Keratinocyte (primary cell): ENCODE measurements around the gene F5. TPM values are rescaled to one million over a fixed set of nuclear protein-coding genes. Genes with fewer than 3 reads are reported as not detected.

Experiments used
- DNase-seq: peaks from one replicate; pipeline ENCODE4 v3.0.0-alpha.2; 2011; ENCODE audit warnings: low read depth, missing footprints, low spot score
- FAIRE-seq: peaks from 2 replicates; lab custom pipeline; 2011; peaks lifted over from hg19 to GRCh38; lab: Jason Lieb, UNC
- H2AFZ ChIP-seq: 2 replicates; pipeline ENCODE4 v1.6.0; 2012; ENCODE audit warnings: low read length, control low read depth, inconsistent platforms; ENCODE audit not compliant: control insufficient read depth
- H3K27ac ChIP-seq: 2 replicates; pipeline ENCODE4 v1.5.1; 2011; ENCODE audit warnings: low read length; ENCODE audit not compliant: control insufficient read depth, insufficient read depth
- H3K27me3 ChIP-seq: 3 replicates; pipeline ENCODE4 v1.6.0; 2011; ENCODE audit warnings: low read length; ENCODE audit not compliant: control insufficient read depth, insufficient read depth; ENCODE audit errors: extremely low read depth
- H3K36me3 ChIP-seq, 2 experiments: 2 replicates in 1 of 2; 3 replicates in 1 of 2; pipeline ENCODE4 v1.5.1; 2011; ENCODE audit warnings: low read length in 2 of 2, mild to moderate bottlenecking in 1 of 2; ENCODE audit not compliant: control insufficient read depth in 2 of 2, insufficient read depth in 2 of 2; ENCODE audit errors: extremely low read depth in 1 of 2
- H3K4me1 ChIP-seq: 3 replicates; pipeline ENCODE4 v1.5.1; 2011; ENCODE audit warnings: low read length; ENCODE audit not compliant: control insufficient read depth, insufficient read depth; ENCODE audit errors: extremely low read depth
- H3K4me2 ChIP-seq: 3 replicates; pipeline ENCODE4 v1.6.0; 2011; ENCODE audit warnings: low read depth, low read length; ENCODE audit not compliant: control insufficient read depth, insufficient read depth; ENCODE audit errors: extremely low read depth
- H3K4me3 ChIP-seq, 3 experiments: fragments of 200-600 bp in 1 of 3; sonication (generic) in 1 of 3; 2 replicates in 2 of 3; 3 replicates in 1 of 3; pipeline ENCODE4 v1.5.1; 2011 to 2016; ENCODE audit warnings: low read length in 3 of 3, mild to moderate bottlenecking in 3 of 3, control low read depth in 2 of 3, inconsistent platforms in 1 of 3, low read depth in 1 of 3, mixed read lengths in 1 of 3, mixed run types in 1 of 3, moderate library complexity in 1 of 3; ENCODE audit not compliant: control insufficient read depth in 2 of 3, insufficient read depth in 2 of 3; ENCODE audit errors: extremely low read depth in 1 of 3
- H3K79me2 ChIP-seq: 2 replicates; pipeline ENCODE4 v1.6.0; 2012; ENCODE audit warnings: low read length; ENCODE audit not compliant: control insufficient read depth, insufficient read depth
- H3K9ac ChIP-seq: 3 replicates; pipeline ENCODE4 v1.6.0; 2011; ENCODE audit warnings: low read length; ENCODE audit not compliant: control insufficient read depth, insufficient read depth; ENCODE audit errors: extremely low read depth
- H3K9me1 ChIP-seq: 3 replicates; pipeline ENCODE4 v1.6.0; 2011; ENCODE audit warnings: low read length; ENCODE audit not compliant: control insufficient read depth, insufficient read depth; ENCODE audit errors: extremely low read depth
- H3K9me3 ChIP-seq: 2 replicates; pipeline ENCODE4 v1.5.1; 2012; ENCODE audit warnings: low read depth, low read length; ENCODE audit not compliant: control insufficient read depth
- H4K20me1 ChIP-seq: 3 replicates; pipeline ENCODE4 v1.6.0; 2011; ENCODE audit warnings: low read length; ENCODE audit not compliant: control insufficient read depth, insufficient read depth; ENCODE audit errors: extremely low read depth
- EZH2 ChIP-seq: IDR thresholded peaks from one replicate; pipeline ENCODE4 v1.6.1; 2012; ENCODE audit warnings: inconsistent platforms, mild to moderate bottlenecking, low read length, moderate library complexity
- dilution Hi-C: fragments of 300-500 bp; cut with MboI; formaldehyde crosslinking; loops from one replicate; pipeline ENCODE4 v1.7.0; 2020; ENCODE audit warnings: low sequenced_read_pairs; ENCODE audit not compliant: extremely low pct_ligation_motif_present
- polyA plus RNA-seq, 5 experiments: library from polyadenylated mRNA; depleted of rRNA in 3 of 5; stranded (reverse) in 3 of 5; stranded (forward) in 1 of 5; unstranded in 1 of 5; fragments of >200 nt; gene quantifications; 1 replicate in 1 of 5; 2 replicates in 3 of 5; 3 replicates in 1 of 5; pipeline versions ENCODE4 v1.2.1 to v1.2.3, GENCODE V29; 2011 to 2012; ENCODE audit warnings: missing spikeins in 2 of 5, low read depth in 1 of 5, low replicate concordance in 1 of 5
- TF ChIP-seq, protein P1 (sequence below), 3 experiments: IDR thresholded peaks in 1 of 3; conservative IDR thresholded peaks in 1 of 3; optimal IDR thresholded peaks in 1 of 3; 2 replicates in 2 of 3; 3 replicates in 1 of 3; pipeline versions ENCODE3 to v1.5.1; 2011; ENCODE audit warnings: low read length in 3 of 3, mild to moderate bottlenecking in 3 of 3, moderate library complexity in 2 of 3, control low read depth in 1 of 3, inconsistent platforms in 1 of 3; ENCODE audit not compliant: insufficient read depth in 2 of 3; ENCODE audit errors: extremely low read depth in 1 of 3

F5 gene
- polyA plus RNA-seq, 1 donor (not counting 4 experiments of a cell fraction or from before 2014, with no cell fraction given) = 0.01 TPM

DNA sequence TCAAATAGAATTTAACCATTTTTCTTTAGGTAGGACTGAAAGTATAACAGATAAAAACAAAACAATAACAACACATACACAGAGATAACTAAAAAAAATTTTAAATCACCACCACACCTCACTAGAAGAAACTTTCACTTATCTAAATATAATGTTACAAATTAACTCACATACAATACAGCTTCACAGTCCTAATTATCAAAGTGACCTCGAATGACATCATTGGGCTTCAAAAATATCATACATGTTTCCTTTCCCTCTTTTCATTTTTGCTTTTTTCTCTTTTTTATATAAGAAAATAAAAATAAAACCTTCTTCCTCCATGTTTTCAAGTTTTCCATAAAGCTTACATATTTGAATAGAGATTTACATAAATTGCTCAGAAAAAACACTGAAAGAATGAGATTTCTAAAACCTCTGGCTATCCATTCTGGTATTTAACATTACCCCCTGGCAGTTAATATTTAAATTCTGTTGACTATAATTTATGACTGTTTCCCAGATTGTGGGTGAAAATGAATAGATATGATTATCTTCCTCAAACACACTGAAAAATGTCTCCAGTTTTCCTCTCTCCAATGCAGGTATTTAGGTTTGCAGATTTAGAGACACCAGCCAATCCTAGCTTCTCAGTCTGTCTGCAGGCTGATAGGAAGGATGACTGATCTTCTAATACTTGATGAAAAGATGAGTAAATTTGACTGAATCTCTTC is 60.0 kb downstream of the F5 start:
- Histone ChIP-seq H3K4me3 (no peak overlapping the region), H3K36me3 (no peaks in the 10 kb centered on the region), H3K9me3 (no peaks in the 10 kb centered on the region), H3K4me2 (no peak overlapping the region), H2AFZ (no peak overlapping the region), H3K4me1 (peaks cover 32% of the 10 kb centered on the region), H3K9ac (no peak overlapping the region), H4K20me1 (no peaks in the 10 kb centered on the region), H3K79me2 (no peaks in the 10 kb centered on the region), H3K9me1 (no peaks in the 10 kb centered on the region), H3K27me3 (no peaks in the 10 kb centered on the region), H3K27ac (no peak overlapping the region)
- no peak for FAIRE-seq
- DNase-seq = no peak
- no peak for TF ChIP-seq EZH2
- TF ChIP-seq, protein P1, sequence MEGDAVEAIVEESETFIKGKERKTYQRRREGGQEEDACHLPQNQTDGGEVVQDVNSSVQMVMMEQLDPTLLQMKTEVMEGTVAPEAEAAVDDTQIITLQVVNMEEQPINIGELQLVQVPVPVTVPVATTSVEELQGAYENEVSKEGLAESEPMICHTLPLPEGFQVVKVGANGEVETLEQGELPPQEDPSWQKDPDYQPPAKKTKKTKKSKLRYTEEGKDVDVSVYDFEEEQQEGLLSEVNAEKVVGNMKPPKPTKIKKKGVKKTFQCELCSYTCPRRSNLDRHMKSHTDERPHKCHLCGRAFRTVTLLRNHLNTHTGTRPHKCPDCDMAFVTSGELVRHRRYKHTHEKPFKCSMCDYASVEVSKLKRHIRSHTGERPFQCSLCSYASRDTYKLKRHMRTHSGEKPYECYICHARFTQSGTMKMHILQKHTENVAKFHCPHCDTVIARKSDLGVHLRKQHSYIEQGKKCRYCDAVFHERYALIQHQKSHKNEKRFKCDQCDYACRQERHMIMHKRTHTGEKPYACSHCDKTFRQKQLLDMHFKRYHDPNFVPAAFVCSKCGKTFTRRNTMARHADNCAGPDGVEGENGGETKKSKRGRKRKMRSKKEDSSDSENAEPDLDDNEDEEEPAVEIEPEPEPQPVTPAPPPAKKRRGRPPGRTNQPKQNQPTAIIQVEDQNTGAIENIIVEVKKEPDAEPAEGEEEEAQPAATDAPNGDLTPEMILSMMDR (optimal IDR thresholded peaks at IDR 0.05 in 1 of 3, IDR thresholded peaks at IDR 0.05 in 1 of 3, conservative IDR thresholded peaks at IDR 0.05 in 1 of 3; ENCODE audit: extremely low read depth in 1 of 3, insufficient read depth in 2 of 3, low read length in 3 of 3) = no peak
- dilution Hi-C loops = no loop called here

DNA sequence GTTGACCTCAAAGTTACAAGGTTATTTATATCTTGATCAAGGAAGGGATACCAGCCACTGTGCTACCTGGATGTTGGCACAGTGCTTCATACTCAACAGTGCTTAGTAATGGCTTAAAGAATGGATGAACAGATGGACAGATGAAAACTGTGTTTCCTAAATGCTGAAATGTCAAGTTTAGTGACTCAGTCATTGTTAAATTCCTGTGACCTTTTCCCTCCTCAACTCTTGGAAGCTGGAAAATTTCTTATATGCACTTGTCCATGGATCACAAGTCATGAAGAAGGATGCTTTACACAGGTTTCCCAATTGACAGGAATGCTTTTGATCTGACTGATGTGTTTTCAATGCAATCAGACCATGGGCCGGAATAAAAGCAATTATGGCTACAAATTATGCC is 60.9 kb downstream of the F5 start:
- peaks cover 28% of the 10 kb centered on the region for H3K4me1 ChIP-seq
- FAIRE-seq = no peak
- H3K4me2 ChIP-seq = no peak overlapping the region
- no peak overlapping the region for H2AFZ ChIP-seq
- no peak overlapping the region for H3K9ac ChIP-seq
- no peaks in the 10 kb centered on the region for H4K20me1 ChIP-seq
- TF ChIP-seq EZH2 = no peak
- TF ChIP-seq, protein P1 (optimal IDR thresholded peaks at IDR 0.05 in 1 of 3, IDR thresholded peaks at IDR 0.05 in 1 of 3, conservative IDR thresholded peaks at IDR 0.05 in 1 of 3; ENCODE audit: extremely low read depth in 1 of 3, insufficient read depth in 2 of 3, low read length in 3 of 3) = no peak
- no peaks in the 10 kb centered on the region for H3K36me3 ChIP-seq
- no peaks in the 10 kb centered on the region for H3K9me3 ChIP-seq
- H3K79me2 ChIP-seq = no peaks in the 10 kb centered on the region
- no peaks in the 10 kb centered on the region for H3K27me3 ChIP-seq
- no peak for DNase-seq
- dilution Hi-C loops = no loop called here
- H3K27ac ChIP-seq = no peak overlapping the region
- H3K9me1 ChIP-seq = no peaks in the 10 kb centered on the region
- H3K4me3 ChIP-seq = no peak overlapping the region
